NCI-H526 treated with DMSO at 0.1 percent for 48 hours (cell line): ENCODE measurements around the gene PPP1R11.
"Not testable (repeated sequence)": the region's sequence is repeated elsewhere in the genome, so short reads cannot be mapped to it uniquely, and the experiment has no call there.

ENCODE experiments used
- DNase-seq: peaks from one replicate; lab custom pipeline; 2025; lab: John Stamatoyannopoulos, UW

PPP1R11 gene, protein sequence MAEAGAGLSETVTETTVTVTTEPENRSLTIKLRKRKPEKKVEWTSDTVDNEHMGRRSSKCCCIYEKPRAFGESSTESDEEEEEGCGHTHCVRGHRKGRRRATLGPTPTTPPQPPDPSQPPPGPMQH

DNA sequence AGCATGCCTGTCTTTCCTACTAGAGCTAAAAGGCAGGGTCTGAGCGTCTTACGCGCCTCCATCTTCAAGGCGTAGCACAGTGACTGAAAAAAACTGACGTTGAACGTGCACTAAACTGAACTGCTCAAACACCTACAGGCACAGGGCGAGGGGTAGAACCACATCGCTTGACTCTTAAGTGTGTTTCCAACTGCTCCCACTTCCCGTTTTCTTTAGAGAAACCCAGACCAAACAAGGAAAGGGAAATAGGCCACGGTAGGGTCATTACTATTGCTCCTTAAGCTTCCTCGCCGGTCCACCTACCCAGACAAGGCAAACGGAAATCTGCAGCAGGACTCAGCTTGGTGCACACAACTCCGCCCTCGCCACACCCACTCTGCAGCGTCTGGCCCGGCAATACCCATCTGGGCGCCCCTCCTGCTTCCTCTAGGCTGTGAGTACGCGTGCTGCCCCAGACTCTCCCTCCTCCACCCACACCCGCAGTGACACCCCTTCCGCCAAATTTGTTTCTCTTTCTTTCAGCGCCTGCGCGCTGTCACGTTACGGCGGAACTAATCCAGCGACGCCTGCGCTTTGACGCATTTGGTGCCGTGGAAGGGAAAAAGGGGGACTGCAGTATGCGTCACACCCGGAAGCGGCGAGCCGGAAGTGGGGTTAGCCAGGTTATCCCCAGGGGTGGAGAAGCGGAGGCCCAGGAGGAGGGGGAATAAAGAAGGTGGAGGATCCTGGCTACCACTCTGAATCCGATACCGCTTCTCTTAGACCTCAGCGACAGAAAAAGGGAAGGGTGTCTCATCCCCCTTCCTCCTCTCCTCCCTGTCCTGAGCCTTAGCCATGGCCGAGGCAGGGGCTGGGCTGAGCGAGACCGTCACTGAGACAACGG lies at the start of gene PPP1R11:
PPP1R11 (plus strand) TSS at position 622 of the 883 bp plus-strand sequence; CDS start at position 835, 213 bp downstream.
- peak; percentile 97 for DNase-seq

- DNase-seq, result no peak
Measured at GRCh38 chr6:30019819-30020218, 47.2 kb upstream of the PPP1R11 start.

DNA sequence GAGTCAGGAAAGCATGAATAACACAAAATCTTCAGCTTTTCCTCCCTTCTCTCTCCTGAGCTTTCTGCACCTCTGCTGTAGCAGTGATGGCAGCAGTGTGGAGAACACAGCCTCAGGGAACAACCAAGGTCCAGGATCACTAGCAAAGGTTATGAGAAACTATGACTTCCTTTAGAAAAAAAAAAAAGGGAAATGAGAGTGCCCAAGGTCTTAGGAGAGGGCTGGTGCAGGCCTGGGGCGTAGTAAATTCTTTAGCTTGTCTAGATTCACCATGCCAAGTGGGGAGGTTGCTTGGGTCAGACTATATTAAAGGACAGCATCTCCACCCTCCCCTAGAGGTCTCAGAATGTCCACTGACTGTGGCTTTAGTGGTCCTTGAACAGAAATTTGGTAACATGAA lies 46.4 kb upstream of the PPP1R11 start:
- DNase-seq, result no peak

DNA sequence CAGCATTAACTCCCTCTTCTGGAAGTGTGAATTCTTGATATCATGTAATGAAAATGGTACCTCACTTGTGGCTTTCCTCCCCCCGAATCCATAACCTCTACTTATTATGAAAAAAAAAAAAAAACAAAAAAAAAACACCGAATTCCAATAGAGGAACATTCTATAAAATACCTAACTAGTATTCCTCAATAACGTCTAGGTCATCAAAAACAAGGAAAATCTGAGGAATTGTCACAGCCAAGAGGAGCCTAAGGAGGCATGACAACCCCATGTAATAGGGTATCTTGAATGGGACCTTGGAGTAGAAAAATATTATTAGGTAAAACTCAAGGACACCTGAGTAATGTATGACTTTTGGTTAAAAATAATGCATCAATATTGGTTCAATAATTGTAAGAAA lies 44.8 kb upstream of the PPP1R11 start:
- no peak for DNase-seq

- not testable (repeated sequence) for DNase-seq
Measured at GRCh38 chr6:30022712-30023111, 44.3 kb upstream of the PPP1R11 start.

- DNase-seq, result no peak
Measured at GRCh38 chr6:30025186-30025585, 41.8 kb upstream of the PPP1R11 start.

- no peak for DNase-seq
Measured at GRCh38 chr6:30029588-30029987, 37.4 kb upstream of the PPP1R11 start.

DNA sequence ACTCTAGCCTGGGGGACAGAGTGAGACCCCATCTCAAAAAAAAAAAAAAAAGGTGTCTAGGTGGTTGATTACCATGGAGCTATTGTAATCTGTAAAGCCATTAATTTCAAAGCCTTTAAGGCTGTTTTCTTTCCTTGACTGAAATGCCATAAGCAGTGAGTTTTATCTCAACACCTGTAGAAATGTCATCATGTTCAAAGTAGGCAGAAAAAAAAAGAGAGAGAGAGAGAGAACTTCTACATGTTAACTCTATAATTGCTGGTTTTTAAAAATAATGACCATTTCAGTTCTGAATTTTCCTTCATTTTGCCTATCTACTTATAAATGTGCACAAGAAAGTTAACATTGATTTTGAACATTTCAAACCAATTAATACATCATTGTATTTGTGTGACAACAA lies 35.6 kb upstream of the PPP1R11 start:
- DNase-seq, result no peak

GRCh38 chr6:30033440-30033839 lies 33.6 kb upstream of the PPP1R11 start:
- not testable (repeated sequence) for DNase-seq

DNA sequence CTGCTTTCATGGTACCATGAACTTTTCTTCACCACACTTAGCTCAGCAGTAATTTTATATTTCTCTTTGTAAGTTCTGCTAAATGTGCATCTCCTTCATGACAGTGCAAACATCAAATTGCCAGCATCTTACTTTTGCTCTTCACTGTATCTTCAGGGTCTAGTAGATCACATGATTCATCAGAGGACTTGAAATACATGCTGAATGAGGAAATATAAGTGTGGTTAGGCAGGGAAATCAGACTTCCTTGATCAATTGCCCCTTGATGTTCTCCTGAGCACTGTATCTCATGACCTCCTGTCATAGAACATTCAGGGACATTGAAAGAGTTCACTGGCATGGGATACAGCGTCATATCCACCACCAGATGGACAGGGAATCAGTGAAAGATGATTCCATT lies 31.2 kb upstream of the PPP1R11 start:
- no peak for DNase-seq

DNA sequence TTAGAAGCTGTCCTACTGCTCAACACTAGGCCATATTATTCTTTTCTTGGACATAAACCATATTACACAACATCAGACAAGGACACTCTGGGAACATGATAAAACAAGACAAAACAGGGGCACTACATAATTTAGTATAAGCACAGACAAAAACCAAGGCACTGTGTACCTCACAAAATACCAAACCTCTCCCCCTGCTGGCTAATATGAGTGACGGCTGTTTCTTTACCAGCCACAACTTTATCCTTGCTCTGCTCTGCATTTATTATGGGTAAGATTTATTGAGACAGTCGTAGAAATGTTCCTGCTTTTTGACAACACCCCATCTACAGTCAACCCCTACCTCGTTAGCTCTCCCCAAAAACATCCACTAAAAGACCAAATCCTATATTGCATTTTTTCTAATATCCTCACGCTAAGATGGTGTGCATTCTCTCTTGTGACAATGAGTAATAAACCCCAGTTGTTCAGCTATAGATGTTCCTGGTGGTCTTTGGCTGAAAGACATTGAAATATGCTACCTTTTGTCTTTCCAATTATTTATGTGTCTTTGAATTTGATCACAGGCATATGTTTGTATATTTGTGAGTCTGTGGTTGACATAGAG lies 29.7 kb upstream of the PPP1R11 start:
- DNase-seq, result no peak

DNA sequence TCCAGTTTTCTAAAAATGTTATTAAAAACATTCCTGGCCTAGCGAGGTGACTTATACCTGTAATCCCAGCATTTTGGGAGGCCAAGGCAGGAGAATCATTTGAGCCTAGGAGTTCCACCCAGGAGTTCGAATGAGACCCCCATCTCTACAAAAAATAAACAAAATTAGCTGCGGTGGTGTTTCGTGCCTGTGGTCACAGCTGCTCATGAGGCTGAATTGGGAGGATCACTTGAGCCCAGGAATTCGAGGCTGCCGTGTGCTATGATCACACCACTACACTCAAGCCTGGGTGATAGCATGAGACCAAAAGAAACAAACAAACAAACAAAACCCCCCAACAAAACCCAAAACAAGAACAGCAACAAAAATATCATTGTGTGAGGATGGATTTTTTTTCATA lies 25.8 kb upstream of the PPP1R11 start:
- DNase-seq, result no peak

GRCh38 chr6:30041821-30042220 lies 25.2 kb upstream of the PPP1R11 start:
- no peak for DNase-seq

- no peak for DNase-seq
Measured at GRCh38 chr6:30042476-30042875, 24.5 kb upstream of the PPP1R11 start.

- no peak for DNase-seq
Measured at GRCh38 chr6:30042914-30043313, 24.1 kb upstream of the PPP1R11 start.

DNA sequence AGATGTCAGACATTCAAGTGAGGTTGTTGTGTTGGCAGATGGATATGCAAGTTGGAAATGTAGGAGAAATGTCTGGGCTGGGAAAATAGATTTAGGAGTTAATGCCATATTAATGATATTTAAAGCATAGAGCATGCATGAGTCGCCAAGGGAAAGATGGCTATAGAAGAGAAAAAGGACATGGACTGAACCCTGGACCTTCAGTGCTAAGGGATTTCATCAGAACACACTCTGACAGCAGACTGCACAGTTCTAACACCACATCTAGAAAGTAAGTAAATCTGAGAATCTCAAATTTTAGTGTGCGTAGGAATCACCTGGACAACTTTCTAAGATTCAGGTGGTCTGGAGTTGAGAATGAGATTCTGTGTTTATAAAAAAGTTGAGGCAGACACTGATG lies 23.3 kb upstream of the PPP1R11 start:
- no peak for DNase-seq

DNA sequence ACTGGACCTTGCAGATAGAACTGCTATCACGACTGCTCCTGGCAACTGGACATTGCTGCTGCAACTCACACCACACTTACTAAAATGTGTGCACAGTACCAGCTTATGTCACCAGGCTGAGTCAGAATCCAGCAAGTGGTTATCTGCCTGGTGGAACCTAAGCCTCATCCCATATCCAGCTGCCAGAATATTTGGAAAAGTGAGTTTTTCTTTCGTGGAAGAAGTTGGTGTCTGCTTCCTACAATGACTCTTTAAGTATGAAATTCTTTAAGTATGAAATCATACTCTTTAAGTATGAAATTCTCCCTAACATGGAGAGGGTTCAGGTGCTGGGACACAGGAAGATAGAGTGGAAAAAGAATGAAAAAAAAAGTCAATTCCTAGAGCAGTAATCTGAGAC lies 22.4 kb upstream of the PPP1R11 start:
- DNase-seq, result no peak

- no peak for DNase-seq
Measured at GRCh38 chr6:30047220-30047619, 19.8 kb upstream of the PPP1R11 start.

- DNase-seq, result no peak
Measured at GRCh38 chr6:30053682-30054081, 13.3 kb upstream of the PPP1R11 start.

- DNase-seq, result no peak
Measured at GRCh38 chr6:30055513-30055912, 11.5 kb upstream of the PPP1R11 start.

- no peak for DNase-seq
Measured at GRCh38 chr6:30060606-30061091, 6.3 kb upstream of the PPP1R11 start.

DNA sequence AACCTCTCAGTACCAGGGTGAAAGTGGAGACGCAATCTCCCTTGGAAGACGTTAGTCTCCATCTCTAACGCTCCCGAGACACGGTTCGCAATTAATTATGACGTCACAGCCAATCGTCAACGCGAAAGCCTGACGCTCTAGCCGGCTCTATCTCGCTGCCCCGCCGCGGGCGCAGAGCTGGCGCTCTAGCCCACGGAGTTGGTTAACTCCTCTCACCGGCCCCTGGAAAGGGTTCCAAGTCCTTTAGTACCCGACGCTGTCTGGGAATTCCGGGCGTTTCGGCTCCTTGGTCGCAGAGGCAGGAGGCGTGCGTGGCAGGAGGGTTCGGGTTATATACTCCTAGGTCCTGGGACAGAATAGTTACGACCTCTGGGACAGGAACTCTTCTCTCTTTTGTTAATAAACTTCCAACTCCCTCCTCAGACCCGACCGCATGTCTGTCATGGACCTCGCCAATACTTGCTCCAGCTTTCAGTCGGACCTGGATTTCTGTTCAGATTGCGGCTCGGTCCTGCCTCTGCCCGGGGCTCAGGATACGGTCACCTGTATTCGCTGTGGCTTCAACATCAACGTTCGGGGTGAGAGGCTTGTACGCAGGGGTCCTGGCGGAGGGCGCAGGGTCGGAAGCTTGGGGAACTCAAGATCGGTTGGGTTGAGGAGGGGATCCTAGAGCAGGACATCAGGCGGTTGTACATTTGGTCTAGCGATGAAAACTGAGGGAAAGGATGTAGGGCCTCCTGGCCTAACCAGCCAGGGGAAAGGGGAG lies 5.7 kb upstream of the PPP1R11 start, which contains the start of gene POLR1H:
POLR1H (plus strand) TSS at position 174 of the 766 bp plus-strand sequence; CDS start at position 434, 260 bp downstream.
- DNase-seq, result peak; percentile 93
